Large intestine (tissue), 3 donors: ENCODE results near the gene STIM2. TPM values are rescaled to one million over a fixed set of nuclear protein-coding genes. Genes with fewer than 3 reads are reported as not detected.
A peak's percentile ranks its signal among the peaks of the same experiment; 100 is the strongest.

Experiments used
- DNase-seq, 2 donors: peaks; one replicate each; pipeline versions ENCODE4 v3.0.0 to v3.0.0-alpha.2; 2013
- H3K27ac ChIP-seq: one replicate; pipeline ENCODE4 v1.5.1; 2013; ENCODE audit warnings: low read length
- H3K27me3 ChIP-seq: 2 replicates; pipeline ENCODE4 v1.6.1; 2013; ENCODE audit warnings: low read length; ENCODE audit not compliant: control insufficient read depth, insufficient read depth
- H3K36me3 ChIP-seq: 2 replicates; pipeline ENCODE4 v1.6.1; 2013; ENCODE audit warnings: low read length; ENCODE audit not compliant: control insufficient read depth, insufficient read depth
- H3K4me1 ChIP-seq: one replicate; pipeline ENCODE4 v1.6.1; 2013; ENCODE audit warnings: low read length; ENCODE audit not compliant: control insufficient read depth, insufficient read depth
- H3K4me3 ChIP-seq: one replicate; pipeline ENCODE4 v1.5.1; 2013; ENCODE audit warnings: low read length
- H3K9me3 ChIP-seq: one replicate; pipeline ENCODE4 v1.6.1; 2013; ENCODE audit warnings: mild to moderate bottlenecking, low read depth, low read length, moderate library complexity; ENCODE audit not compliant: control insufficient read depth
- WGBS: methylation state at CpG from one replicate; pipeline ENCODE4 v1.1.5; 2013; ENCODE audit warnings: low lambda C conversion rate; ENCODE audit not compliant: insufficient coverage; 5-methylcytosine and 5-hydroxymethylcytosine counted together
- polyA plus RNA-seq: library from polyadenylated mRNA; unstranded; fragments of 120-200 nt; gene quantifications from one replicate; pipeline ENCODE4 v1.2.1, GENCODE V29; 2013

The STIM2 gene
- polyA plus RNA-seq, 1 donor: 30.9 TPM

GRCh38 chr4:26879805-26880204, 19.2 kb downstream of the STIM2 start:
- Histone ChIP-seq H3K9me3 (peaks cover 3% of the 10 kb centered on the region), H3K27ac (no peak overlapping the region), H3K36me3 (no peaks in the 10 kb centered on the region), H3K4me1 (no peaks in the 10 kb centered on the region), H3K27me3 (no peaks in the 10 kb centered on the region), H3K4me3 (no peak overlapping the region)
- DNase-seq: no peak
- no CpG with 5 or more reads among the region's 2 CpGs for WGBS

DNA sequence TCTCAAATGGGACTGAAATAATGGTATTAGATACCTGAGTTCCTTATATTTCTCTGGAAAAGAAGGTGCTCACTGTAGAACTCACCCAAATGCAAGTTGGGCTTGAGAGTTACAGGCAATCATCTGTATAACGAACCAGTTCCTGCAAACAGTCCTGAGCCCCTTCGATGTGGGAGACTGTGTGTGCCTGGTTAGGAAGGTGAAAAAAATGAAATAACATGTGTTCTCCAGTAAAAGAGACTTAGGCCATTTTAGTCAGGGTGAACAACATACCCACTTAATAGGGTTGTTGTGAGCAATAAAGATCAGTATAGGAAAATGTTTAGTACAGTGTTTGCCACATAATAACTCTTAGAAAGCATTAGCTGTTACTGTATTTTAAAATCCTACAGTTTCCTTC, 23.4 kb downstream of the STIM2 start:
- Histone ChIP-seq H3K4me3 (no peak overlapping the region), H3K27me3 (no peaks in the 10 kb centered on the region), H3K27ac (no peak overlapping the region), H3K9me3 (peaks cover 3% of the 10 kb centered on the region), H3K4me1 (no peaks in the 10 kb centered on the region), H3K36me3 (no peaks in the 10 kb centered on the region)
- no peak for DNase-seq
- 100% methylated on average over 1 of the region's 2 CpGs for WGBS

DNA sequence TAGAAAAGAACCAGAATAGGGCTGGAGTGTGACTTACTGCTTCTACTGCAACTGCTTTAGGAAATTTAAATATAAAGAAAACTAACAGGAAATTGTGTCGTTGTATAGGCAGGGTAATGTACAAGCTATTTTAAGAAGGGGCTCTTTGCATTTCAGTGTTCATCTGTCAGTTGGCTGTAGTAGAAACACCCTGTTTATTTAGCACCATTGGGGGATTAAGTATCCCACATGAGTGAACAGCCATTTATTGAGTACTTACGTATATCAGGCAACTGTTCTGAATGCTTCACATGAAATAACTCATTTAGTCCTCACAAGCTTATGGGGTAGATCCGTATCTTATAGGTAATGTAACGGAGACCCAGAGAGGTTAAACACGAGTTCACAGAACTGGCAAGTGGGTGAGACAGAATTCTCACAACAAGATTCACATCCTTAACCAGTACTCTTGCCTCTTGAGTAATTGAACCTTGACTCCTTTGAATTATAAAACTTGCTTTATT, 23.9 kb downstream of the STIM2 start:
- no peaks in the 10 kb centered on the region for H3K4me1 ChIP-seq
- no peak overlapping the region for H3K4me3 ChIP-seq
- no peaks in the 10 kb centered on the region for H3K36me3 ChIP-seq
- no peak for DNase-seq
- H3K27me3 ChIP-seq: no peaks in the 10 kb centered on the region
- peaks cover 3% of the 10 kb centered on the region for H3K9me3 ChIP-seq
- H3K27ac ChIP-seq: no peak overlapping the region
- WGBS: 95% methylated on average over 4 of the region's 5 CpGs

DNA sequence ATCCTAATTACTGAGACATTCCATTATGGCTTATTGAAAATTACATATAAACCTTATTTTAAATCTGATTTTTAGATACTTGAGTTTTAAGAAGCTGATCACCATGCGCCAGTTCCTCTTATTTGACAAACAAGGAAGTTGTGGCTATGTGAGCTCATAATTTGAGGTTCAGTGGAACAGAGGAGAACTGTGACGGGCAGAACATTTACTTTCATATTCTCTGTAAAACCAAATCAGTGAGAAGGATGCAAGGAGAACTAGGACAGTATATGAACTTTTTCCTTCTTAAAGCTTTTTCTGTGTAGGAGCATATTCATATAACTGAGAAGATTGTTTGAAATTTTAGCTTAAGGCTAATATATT, 25.3 kb downstream of the STIM2 start:
- no peaks in the 10 kb centered on the region for H3K27me3 ChIP-seq
- H3K9me3 ChIP-seq: peaks cover 3% of the 10 kb centered on the region
- DNase-seq: peak in 1 of 2 donors; percentile 16
- H3K36me3 ChIP-seq: no peaks in the 10 kb centered on the region
- WGBS: no CpG with 5 or more reads among the region's 2 CpGs
- H3K4me3 ChIP-seq: no peak overlapping the region
- no peaks in the 10 kb centered on the region for H3K4me1 ChIP-seq
- H3K27ac ChIP-seq: no peak overlapping the region

DNA sequence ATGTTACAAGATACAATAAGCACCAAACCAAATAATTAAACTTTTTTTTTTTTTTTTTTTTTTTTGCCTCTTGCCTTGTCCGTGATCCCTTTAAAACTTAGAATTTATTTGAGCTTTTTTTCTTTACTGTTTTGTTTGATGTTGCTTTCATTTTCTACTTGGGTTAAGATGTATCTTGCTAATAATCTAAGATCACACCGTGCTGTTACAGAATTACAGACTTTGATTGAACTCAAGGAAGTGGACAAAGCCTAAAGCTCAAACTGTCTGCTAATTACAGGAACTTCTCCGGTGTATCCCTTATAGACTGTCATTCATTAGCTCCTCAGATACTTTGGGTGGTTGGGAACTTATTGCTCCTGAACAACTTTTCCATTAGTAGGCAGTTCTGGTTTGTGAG, 26.5 kb downstream of the STIM2 start:
- Histone ChIP-seq H3K9me3 (no peaks in the 10 kb centered on the region), H3K4me3 (no peak overlapping the region), H3K27ac (no peak overlapping the region), H3K4me1 (no peaks in the 10 kb centered on the region), H3K27me3 (no peaks in the 10 kb centered on the region), H3K36me3 (no peaks in the 10 kb centered on the region)
- no peak for DNase-seq
- WGBS: 83% methylated on average over 1 of the region's 3 CpGs

DNA sequence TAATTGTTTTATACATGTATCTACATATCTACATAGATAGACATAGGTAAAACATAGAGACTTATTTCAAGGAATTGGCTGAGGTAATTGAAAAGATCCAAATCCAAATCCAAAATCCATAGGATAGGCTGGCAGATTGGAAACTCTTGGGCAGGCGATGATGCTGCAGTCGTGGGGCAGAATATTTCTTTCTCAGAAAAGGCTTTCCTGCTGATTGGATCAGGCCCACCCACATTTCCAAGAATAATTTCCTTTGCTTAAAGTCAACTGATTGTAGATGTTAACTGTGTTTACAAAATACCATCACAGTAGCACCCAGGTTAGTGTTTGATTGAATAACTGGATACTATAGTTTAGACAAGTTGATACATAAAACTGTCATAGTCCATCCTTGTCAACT, 27.2 kb downstream of the STIM2 start:
- H3K27ac ChIP-seq: no peak overlapping the region
- H3K36me3 ChIP-seq: no peaks in the 10 kb centered on the region
- H3K27me3 ChIP-seq: no peaks in the 10 kb centered on the region
- no peak overlapping the region for H3K4me3 ChIP-seq
- DNase-seq: no peak
- no peaks in the 10 kb centered on the region for H3K4me1 ChIP-seq
- H3K9me3 ChIP-seq: no peaks in the 10 kb centered on the region
- 83% methylated on average over 2 of the region's 2 CpGs for WGBS

DNA sequence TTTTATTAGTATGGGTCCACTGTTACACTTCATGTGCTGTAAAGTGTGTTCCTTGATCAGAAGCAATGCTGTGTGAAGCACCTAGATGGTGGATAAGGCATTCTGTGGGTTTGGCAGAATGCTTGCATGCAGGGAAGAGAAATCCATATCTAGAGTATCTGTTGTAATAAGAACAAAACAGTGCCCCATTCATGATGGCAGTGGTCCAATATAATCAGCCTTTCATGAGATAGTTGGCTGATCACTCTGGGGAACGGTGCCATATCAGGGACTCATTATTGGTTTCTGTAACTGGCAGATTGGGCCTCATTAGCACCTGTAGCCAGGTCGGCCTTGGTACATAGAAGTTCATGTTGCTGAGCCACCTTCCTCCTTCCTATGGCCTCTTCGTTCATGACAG, 28.7 kb downstream of the STIM2 start:
- Histone ChIP-seq H3K36me3 (no peaks in the 10 kb centered on the region), H3K9me3 (no peaks in the 10 kb centered on the region), H3K4me1 (no peaks in the 10 kb centered on the region), H3K27ac (no peak overlapping the region), H3K27me3 (no peaks in the 10 kb centered on the region), H3K4me3 (no peak overlapping the region)
- no CpG with 5 or more reads among the region's 3 CpGs for WGBS
- no peak for DNase-seq

DNA sequence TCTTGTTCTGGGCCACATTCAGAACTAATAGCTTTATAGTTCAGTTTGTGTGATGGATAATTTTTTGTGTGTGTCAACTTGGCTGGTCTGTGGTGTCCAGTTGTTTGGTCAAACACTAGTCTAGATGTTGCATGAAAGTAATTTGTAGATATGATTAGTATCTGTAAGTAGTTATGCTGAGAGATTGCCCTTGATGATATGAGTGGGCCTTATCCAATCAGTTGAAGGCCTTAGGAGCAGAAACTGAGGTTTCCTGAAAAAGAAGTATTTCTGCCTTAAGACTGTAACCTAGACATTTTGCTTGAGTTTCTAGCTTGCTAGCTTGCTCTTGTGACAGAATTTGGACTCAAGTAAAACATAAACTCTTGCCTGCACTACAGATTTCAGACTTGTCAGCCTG, 30.4 kb downstream of the STIM2 start:
- H3K4me3 ChIP-seq: no peak overlapping the region

GRCh38 chr4:26891867-26892266, 31.2 kb downstream of the STIM2 start:
- 100% methylated on average over 1 of the region's 6 CpGs for WGBS
- Histone ChIP-seq H3K36me3 (no peaks in the 10 kb centered on the region), H3K4me3 (no peak overlapping the region), H3K4me1 (no peaks in the 10 kb centered on the region), H3K9me3 (no peaks in the 10 kb centered on the region), H3K27me3 (no peaks in the 10 kb centered on the region), H3K27ac (no peak overlapping the region)
- no peak for DNase-seq

More for the DNA sequence above, 30.4 kb downstream of the STIM2 start:
- no peak overlapping the region for H3K27ac ChIP-seq
- no peaks in the 10 kb centered on the region for H3K36me3 ChIP-seq
- H3K4me1 ChIP-seq: no peaks in the 10 kb centered on the region
- no peaks in the 10 kb centered on the region for H3K9me3 ChIP-seq
- H3K27me3 ChIP-seq: no peaks in the 10 kb centered on the region
- no peak for DNase-seq

DNA sequence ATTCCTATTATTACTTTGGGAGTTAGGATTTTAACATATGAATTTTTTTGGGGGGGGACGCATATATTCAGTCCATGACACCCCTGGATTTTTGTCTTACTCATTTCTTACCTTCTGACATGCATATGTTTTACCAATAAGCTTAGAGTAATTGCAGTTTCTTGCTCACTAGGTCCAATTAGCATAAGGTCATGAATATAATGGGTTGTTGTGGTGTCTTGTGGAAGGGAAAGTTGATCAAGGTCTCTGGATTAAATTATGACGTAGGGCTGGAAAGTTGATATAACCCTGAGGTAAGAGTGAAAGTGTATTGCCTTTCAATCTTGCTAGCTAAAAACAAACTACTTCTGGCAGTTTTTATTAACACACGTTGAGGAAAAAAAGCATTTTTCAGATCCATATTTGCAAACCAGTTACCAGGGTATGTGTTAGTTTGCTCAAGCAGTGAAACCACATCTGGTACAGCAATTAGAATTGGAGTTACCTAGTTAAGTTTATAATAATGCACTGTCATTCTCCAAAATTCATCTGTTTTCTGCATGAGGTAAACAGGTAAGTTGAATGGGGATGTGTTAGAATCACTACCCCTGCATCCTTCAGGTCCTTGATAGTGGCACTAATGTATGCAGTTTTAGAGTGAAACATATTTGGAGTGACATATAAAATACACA, 32.0 kb downstream of the STIM2 start:
- Histone ChIP-seq H3K27ac (no peak overlapping the region), H3K9me3 (no peaks in the 10 kb centered on the region), H3K27me3 (no peaks in the 10 kb centered on the region), H3K4me1 (no peaks in the 10 kb centered on the region), H3K36me3 (no peaks in the 10 kb centered on the region), H3K4me3 (no peak overlapping the region)
- 100% methylated on average over 1 of the region's 3 CpGs for WGBS
- no peak for DNase-seq

GRCh38 chr4:26893491-26893890, 32.9 kb downstream of the STIM2 start:
- Histone ChIP-seq H3K27me3 (no peaks in the 10 kb centered on the region), H3K36me3 (no peaks in the 10 kb centered on the region), H3K4me3 (no peak overlapping the region), H3K27ac (no peak overlapping the region), H3K4me1 (no peaks in the 10 kb centered on the region), H3K9me3 (no peaks in the 10 kb centered on the region)
- no peak for DNase-seq
- WGBS: 100% methylated on average over 1 of the region's 2 CpGs
